VCaP (cell line): ENCODE results near the gene INPP1.
"Not testable (repeated sequence)": the region's sequence is repeated elsewhere in the genome, so short reads cannot be mapped to it uniquely, and the experiment has no call there.

ENCODE experiments used
- H3K27ac ChIP-seq: fragments of 450-650 bp; 2 replicates; pipeline ENCODE4 v1.5.1; 2017
- CTCF ChIP-seq: fragments of 450-650 bp; conservative IDR thresholded peaks from 2 replicates; pipeline ENCODE4 v1.5.1; 2017; ENCODE audit warnings: mild to moderate bottlenecking, moderate library complexity

Gene INPP1

GRCh38 chr2:190343536-190344275 is at the start of gene INPP1:
TSS of gene INPP1 (plus strand) at chr2:190343589. CDS start at chr2:190360103, 16,514 bp downstream.
- H3K27ac ChIP-seq: peak within 1 kb of the TSS; percentile 77
- TF ChIP-seq CTCF: no peak

GRCh38 chr2:190297880-190298279 is 45.5 kb upstream of the INPP1 start:
- H3K27ac ChIP-seq: not testable (repeated sequence)

GRCh38 chr2:190301032-190301431 is 42.4 kb upstream of the INPP1 start:
- no peak for TF ChIP-seq CTCF
- no peak overlapping the region for H3K27ac ChIP-seq

GRCh38 chr2:190302052-190302451 is 41.3 kb upstream of the INPP1 start:
- TF ChIP-seq CTCF: no peak
- no peak overlapping the region for H3K27ac ChIP-seq

GRCh38 chr2:190303647-190304046 is 39.7 kb upstream of the INPP1 start:
- no peak overlapping the region for H3K27ac ChIP-seq
- no peak for TF ChIP-seq CTCF

GRCh38 chr2:190304404-190304803 is 39.0 kb upstream of the INPP1 start:
- H3K27ac ChIP-seq: no peak overlapping the region
- TF ChIP-seq CTCF: no peak

- TF ChIP-seq CTCF: no peak
- no peak overlapping the region for H3K27ac ChIP-seq
Measured at GRCh38 chr2:190308031-190308430, 35.4 kb upstream of the INPP1 start.

- H3K27ac ChIP-seq: peak overlapping the region; percentile 12; the same call in 1 of the 2 replicates
- TF ChIP-seq CTCF: no peak
Measured at GRCh38 chr2:190311893-190312634, 31.3 kb upstream of the INPP1 start.

GRCh38 chr2:190312635-190313025 is 30.8 kb upstream of the INPP1 start:
- not testable (repeated sequence) for H3K27ac ChIP-seq
